ENCODE measurements around the gene GPR155.
"Not testable (repeated sequence)": the region's sequence is repeated elsewhere in the genome, so short reads cannot be mapped to it uniquely, and the experiment has no call there.

Gene GPR155

DNA sequence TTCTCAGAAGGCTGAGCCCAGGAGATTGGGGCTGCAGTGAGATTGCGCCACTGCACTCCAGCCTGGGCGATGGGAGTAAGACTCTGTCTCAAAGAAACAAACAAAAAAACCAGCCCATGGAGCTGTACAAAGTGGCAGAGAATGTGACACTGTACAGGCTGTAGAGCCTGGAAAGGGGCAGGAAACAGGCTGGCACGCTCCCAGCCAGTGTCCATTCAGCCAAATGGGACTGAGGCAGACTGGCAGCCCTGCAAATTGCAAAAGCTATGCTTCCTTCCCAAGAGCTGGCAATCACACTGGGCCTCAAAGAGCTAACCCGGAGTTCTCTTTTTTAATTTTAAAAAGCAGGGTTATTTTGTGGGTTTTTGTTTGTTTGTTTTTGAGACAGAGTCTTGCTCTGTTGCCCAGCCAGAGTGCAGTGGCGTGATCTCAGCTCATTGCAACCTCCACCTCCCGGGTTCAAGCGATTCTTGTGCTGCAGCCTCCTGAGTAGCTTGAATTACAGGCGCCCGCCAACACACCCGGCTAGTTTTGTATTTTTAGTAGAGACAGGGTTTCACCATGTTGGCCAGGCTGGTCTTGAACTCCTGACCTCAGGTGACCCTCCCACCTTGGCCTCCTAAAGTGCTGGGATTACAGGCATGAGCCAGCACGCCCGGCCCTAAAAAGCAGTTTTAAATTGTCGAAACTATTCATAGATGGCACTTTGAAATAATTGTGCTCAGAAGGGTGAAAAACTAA is 48.5 kb downstream of the GPR155 start:
- H3K4me3 Mint-ChIP-seq, result no peak overlapping the region
- no peaks in the 10 kb centered on the region for H3K27me3 Mint-ChIP-seq
- no peak overlapping the region for H3K27ac Mint-ChIP-seq
- DNase-seq, result no peak
- peaks cover 52% of the 10 kb centered on the region for H3K36me3 Mint-ChIP-seq (ENCODE audit: low read depth)
- no peaks in the 10 kb centered on the region for H3K4me1 Mint-ChIP-seq (ENCODE audit: low read depth)
- no peaks in the 10 kb centered on the region for H3K9me3 Mint-ChIP-seq

DNA sequence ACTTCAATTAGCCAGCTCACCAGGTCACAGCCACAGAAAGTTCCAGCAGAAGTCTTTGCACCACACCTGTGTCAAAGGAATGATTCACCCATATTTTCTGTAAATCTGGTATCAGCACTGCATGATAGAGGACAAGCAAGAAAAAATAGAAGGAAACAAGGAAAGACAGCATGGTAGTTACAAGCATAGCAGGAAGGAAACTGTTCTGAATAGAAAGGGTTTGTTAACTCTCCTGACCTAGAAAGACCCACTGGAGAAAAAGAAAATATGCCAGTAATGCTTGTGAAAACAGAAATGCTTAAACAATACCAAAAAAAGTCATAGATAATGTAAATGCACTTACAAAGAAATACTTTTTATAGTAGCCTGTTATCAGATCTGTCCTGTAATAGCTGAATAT is 50.5 kb downstream of the GPR155 start:
- H3K4me1 Mint-ChIP-seq (ENCODE audit: low read depth), result no peaks in the 10 kb centered on the region
- H3K4me3 Mint-ChIP-seq, result no peak overlapping the region
- no peaks in the 10 kb centered on the region for H3K27me3 Mint-ChIP-seq
- DNase-seq, result no peak
- H3K36me3 Mint-ChIP-seq (ENCODE audit: low read depth), result peaks cover 49% of the 10 kb centered on the region
- no peaks in the 10 kb centered on the region for H3K9me3 Mint-ChIP-seq
- no peak overlapping the region for H3K27ac Mint-ChIP-seq

GRCh38 chr2:174431902-174432301 is 54.9 kb downstream of the GPR155 start:
- no peaks in the 10 kb centered on the region for H3K4me1 Mint-ChIP-seq (ENCODE audit: low read depth)
- H3K27me3 Mint-ChIP-seq, result no peaks in the 10 kb centered on the region
- H3K27ac Mint-ChIP-seq, result no peak overlapping the region
- H3K4me3 Mint-ChIP-seq, result no peak overlapping the region
- peaks cover 62% of the 10 kb centered on the region for H3K36me3 Mint-ChIP-seq (ENCODE audit: low read depth)
- no peak for DNase-seq
- peaks cover 15% of the 10 kb centered on the region for H3K9me3 Mint-ChIP-seq

GRCh38 chr2:174430066-174430465 is 56.8 kb downstream of the GPR155 start:
- Mint-ChIP-seq H3K4me1 (ENCODE audit: low read depth) (no peaks in the 10 kb centered on the region), H3K27me3 (no peaks in the 10 kb centered on the region), H3K36me3 (ENCODE audit: low read depth) (peaks cover 51% of the 10 kb centered on the region), H3K4me3 (no peak overlapping the region), H3K27ac (no peak overlapping the region), H3K9me3 (peaks cover 15% of the 10 kb centered on the region)
- no peak for DNase-seq

DNA sequence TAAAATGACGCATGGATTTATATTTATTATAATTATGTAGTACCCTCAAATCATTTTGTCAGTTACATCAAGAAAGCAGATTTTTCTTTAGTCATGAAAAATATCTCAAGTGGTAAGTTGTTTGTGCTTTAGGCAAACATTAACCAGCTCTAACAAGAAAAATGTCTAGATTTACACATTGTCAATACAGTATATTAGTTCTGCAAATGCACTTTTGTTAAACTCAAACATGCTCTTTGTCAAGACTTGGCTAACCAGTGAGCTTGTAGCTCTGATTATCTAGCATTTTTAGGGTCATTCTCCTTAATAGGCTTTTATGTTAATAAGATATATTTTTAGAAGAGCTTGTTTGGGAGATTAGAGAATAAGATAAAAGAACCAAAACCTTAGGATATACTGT is 58.6 kb downstream of the GPR155 start:
- H3K4me3 Mint-ChIP-seq, result no peak overlapping the region
- peaks cover 15% of the 10 kb centered on the region for H3K9me3 Mint-ChIP-seq
- no peaks in the 10 kb centered on the region for H3K27me3 Mint-ChIP-seq
- no peak for DNase-seq
- peaks cover 45% of the 10 kb centered on the region for H3K36me3 Mint-ChIP-seq (ENCODE audit: low read depth)
- no peaks in the 10 kb centered on the region for H3K4me1 Mint-ChIP-seq (ENCODE audit: low read depth)
- no peak overlapping the region for H3K27ac Mint-ChIP-seq

- no peak for DNase-seq
- Mint-ChIP-seq H3K4me1 (ENCODE audit: low read depth) (peaks cover 3% of the 10 kb centered on the region), H3K27me3 (no peaks in the 10 kb centered on the region), H3K36me3 (ENCODE audit: low read depth) (peaks cover 37% of the 10 kb centered on the region), H3K4me3 (no peak overlapping the region), H3K9me3 (no peaks in the 10 kb centered on the region), H3K27ac (no peak overlapping the region)
These were observed 74.6 kb downstream of the GPR155 start for GRCh38 chr2:174412256-174412655.

- peaks cover 29% of the 10 kb centered on the region for H3K36me3 Mint-ChIP-seq (ENCODE audit: low read depth)
- H3K27ac Mint-ChIP-seq; DNase-seq; H3K27me3 Mint-ChIP-seq; H3K4me1 Mint-ChIP-seq (ENCODE audit: low read depth); H3K9me3 Mint-ChIP-seq: not testable (repeated sequence)
- peak overlapping the region; percentile 20 for H3K4me3 Mint-ChIP-seq
These were observed 76.8 kb downstream of the GPR155 start for GRCh38 chr2:174410039-174410438.

GRCh38 chr2:174403628-174404027 is 83.2 kb downstream of the GPR155 start:
- H3K9me3 Mint-ChIP-seq, result no peaks in the 10 kb centered on the region
- peaks cover 7% of the 10 kb centered on the region for H3K4me1 Mint-ChIP-seq (ENCODE audit: low read depth)
- H3K27me3 Mint-ChIP-seq, result no peaks in the 10 kb centered on the region
- H3K36me3 Mint-ChIP-seq (ENCODE audit: low read depth), result peaks cover 40% of the 10 kb centered on the region
- no peak for DNase-seq
- H3K27ac Mint-ChIP-seq, result no peak overlapping the region
- no peak overlapping the region for H3K4me3 Mint-ChIP-seq

GRCh38 chr2:174400853-174401252 is 86.0 kb downstream of the GPR155 start:
- H3K27ac Mint-ChIP-seq, result no peak overlapping the region
- H3K27me3 Mint-ChIP-seq, result no peaks in the 10 kb centered on the region
- H3K36me3 Mint-ChIP-seq (ENCODE audit: low read depth), result peaks cover 42% of the 10 kb centered on the region
- no peaks in the 10 kb centered on the region for H3K9me3 Mint-ChIP-seq
- peaks cover 19% of the 10 kb centered on the region for H3K4me1 Mint-ChIP-seq (ENCODE audit: low read depth)
- H3K4me3 Mint-ChIP-seq, result no peak overlapping the region
- DNase-seq, result no peak

DNA sequence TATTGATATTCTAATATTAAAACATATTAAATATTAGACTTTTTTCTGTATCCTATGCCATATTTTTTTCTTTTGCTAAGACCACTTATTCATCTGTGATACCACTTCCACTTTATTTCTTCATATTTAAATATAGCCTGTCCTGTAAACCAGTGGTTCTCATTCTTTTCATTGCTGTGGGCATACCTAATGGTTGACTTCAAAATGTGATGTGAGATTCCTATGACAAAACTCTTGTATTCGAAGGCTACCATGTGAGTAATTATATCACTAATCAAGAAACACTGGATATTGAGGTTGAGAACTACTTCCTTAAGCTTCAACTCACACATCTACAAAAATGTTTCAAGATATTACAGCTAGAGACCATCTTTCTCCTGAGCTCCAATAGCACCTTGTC is 87.7 kb downstream of the GPR155 start:
- peaks cover 52% of the 10 kb centered on the region for H3K36me3 Mint-ChIP-seq (ENCODE audit: low read depth)
- no peak overlapping the region for H3K27ac Mint-ChIP-seq
- H3K27me3 Mint-ChIP-seq, result no peaks in the 10 kb centered on the region

GRCh38 chr2:174397773-174398172 is 89.1 kb downstream of the GPR155 start:
- Mint-ChIP-seq H3K27me3 (no peaks in the 10 kb centered on the region), H3K4me3 (no peak overlapping the region), H3K9me3 (no peaks in the 10 kb centered on the region), H3K27ac (peak overlapping the region; percentile 3), H3K4me1 (ENCODE audit: low read depth) (peaks cover 36% of the 10 kb centered on the region), H3K36me3 (ENCODE audit: low read depth) (peaks cover 45% of the 10 kb centered on the region)
- no peak for DNase-seq

More for the DNA sequence above, 87.7 kb downstream of the GPR155 start:
- no peak for DNase-seq
- H3K4me3 Mint-ChIP-seq, result no peak overlapping the region
- H3K9me3 Mint-ChIP-seq, result no peaks in the 10 kb centered on the region
- peaks cover 26% of the 10 kb centered on the region for H3K4me1 Mint-ChIP-seq (ENCODE audit: low read depth)

- H3K4me1 Mint-ChIP-seq (ENCODE audit: low read depth), result peaks cover 48% of the 10 kb centered on the region
- H3K4me3 Mint-ChIP-seq, result peak overlapping the region; percentile 99
- no peaks in the 10 kb centered on the region for H3K9me3 Mint-ChIP-seq
- H3K36me3 Mint-ChIP-seq (ENCODE audit: low read depth), result peaks cover 43% of the 10 kb centered on the region
- H3K27ac Mint-ChIP-seq, result peak overlapping the region; percentile 99
- DNase-seq, result no peak
- no peaks in the 10 kb centered on the region for H3K27me3 Mint-ChIP-seq
These were observed 90.7 kb downstream of the GPR155 start for GRCh38 chr2:174395969-174396630.

- Mint-ChIP-seq H3K9me3 (no peaks in the 10 kb centered on the region), H3K36me3 (ENCODE audit: low read depth) (peaks cover 46% of the 10 kb centered on the region), H3K27ac (peak within 1 kb of the TSS; percentile 99), H3K4me1 (ENCODE audit: low read depth) (peaks cover 53% of the 10 kb centered on the region), H3K27me3 (no peaks in the 10 kb centered on the region), H3K4me3 (peak within 1 kb of the TSS; percentile 99)
- peak; percentile 80 for DNase-seq
These were observed 91.4 kb downstream of the GPR155 start, which contains the start of gene SCRN3 for GRCh38 chr2:174395284-174395968. TSS of gene SCRN3 (plus strand) at chr2:174395730. CDS start at chr2:174398284, 2,554 bp downstream.

DNA sequence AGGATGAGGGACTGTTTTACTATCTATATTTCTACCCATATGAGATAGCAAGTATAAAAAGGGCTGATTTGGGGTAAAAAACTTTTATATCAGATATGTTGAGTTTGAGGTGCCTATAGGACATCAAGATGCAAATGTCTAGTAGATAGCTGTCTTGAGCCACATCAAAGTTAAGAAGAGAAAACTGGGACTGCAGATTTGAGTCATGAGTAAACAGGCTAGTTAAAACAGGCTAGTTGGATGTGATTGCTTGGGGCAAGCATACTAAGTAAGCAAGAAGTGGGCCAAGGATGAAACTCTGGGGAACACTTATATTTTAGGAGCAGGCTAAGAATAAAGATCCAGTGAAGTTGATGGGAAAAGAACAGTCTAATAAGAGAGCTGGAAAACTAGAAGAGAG is 94.1 kb downstream of the GPR155 start:
- H3K9me3 Mint-ChIP-seq, result no peaks in the 10 kb centered on the region
- peaks cover 60% of the 10 kb centered on the region for H3K36me3 Mint-ChIP-seq (ENCODE audit: low read depth)
- H3K27ac Mint-ChIP-seq, result peak overlapping the region; percentile 42
- no peak for DNase-seq
- no peak overlapping the region for H3K4me3 Mint-ChIP-seq
- no peaks in the 10 kb centered on the region for H3K27me3 Mint-ChIP-seq
- peaks cover 64% of the 10 kb centered on the region for H3K4me1 Mint-ChIP-seq (ENCODE audit: low read depth)

- Mint-ChIP-seq H3K36me3 (ENCODE audit: low read depth) (peaks cover 72% of the 10 kb centered on the region), H3K4me1 (ENCODE audit: low read depth) (peaks cover 54% of the 10 kb centered on the region)
- not testable (repeated sequence) for DNase-seq, H3K4me3 Mint-ChIP-seq, H3K9me3 Mint-ChIP-seq, H3K27me3 Mint-ChIP-seq, H3K27ac Mint-ChIP-seq
These were observed 96.5 kb downstream of the GPR155 start for GRCh38 chr2:174390303-174390702.
